Suprapubic skin (tissue), 4 donors: ENCODE measurements around the gene SPINT2. TPM values are rescaled to one million over a fixed set of nuclear protein-coding genes. Genes with fewer than 3 reads are reported as not detected.

ENCODE experiments used
- DNase-seq, 2 donors: peaks; one replicate each; pipeline ENCODE4 v3.0.0-alpha.2; 2019; ENCODE audit warnings: low spot score in 2 of 2
- H3K27ac ChIP-seq: fragments of 200-600 bp; sonication (generic); one replicate; pipeline ENCODE4 v1.5.1; 2019
- H3K27me3 ChIP-seq: fragments of 200-600 bp; sonication (generic); one replicate; pipeline ENCODE4 v1.5.1; 2019
- H3K36me3 ChIP-seq: fragments of 200-600 bp; sonication (generic); one replicate; pipeline ENCODE4 v1.5.1; 2019
- H3K4me1 ChIP-seq: fragments of 200-600 bp; sonication (generic); one replicate; pipeline ENCODE4 v1.5.1; 2019
- H3K4me3 ChIP-seq: fragments of 200-600 bp; sonication (generic); one replicate; pipeline ENCODE4 v1.5.1; 2019; ENCODE audit warnings: mild to moderate bottlenecking
- H3K9me3 ChIP-seq: fragments of 200-600 bp; sonication (generic); one replicate; pipeline ENCODE4 v1.5.1; 2019
- CTCF ChIP-seq, 2 donors: fragments of 200-600 bp in 1 of 2; fragments of 450-650 bp in 1 of 2; sonication (generic) in 1 of 2; IDR thresholded peaks; one replicate each; pipeline ENCODE4 v1.5.1; 2016 to 2019; ENCODE audit warnings: antibody characterized with exemption in 2 of 2, mild to moderate bottlenecking in 1 of 2, moderate library complexity in 1 of 2
- EP300 ChIP-seq: sonication (generic); formaldehyde crosslinking; IDR thresholded peaks from one replicate; pipeline ENCODE4 v1.6.1; 2017; ENCODE audit warnings: antibody characterized with exemption
- POLR2A ChIP-seq, 2 donors: fragments of 450-650 bp; IDR thresholded peaks; one replicate each; pipeline ENCODE4 v1.6.1; 2017; ENCODE audit warnings: antibody characterized with exemption in 2 of 2, mild to moderate bottlenecking in 2 of 2, moderate library complexity in 2 of 2
- POLR2AphosphoS5 ChIP-seq, 3 donors: sonication (generic); formaldehyde crosslinking; IDR thresholded peaks; one replicate each; pipeline ENCODE4 v1.6.1; 2017; ENCODE audit warnings: antibody characterized with exemption in 3 of 3
- WGBS: methylation state at CpG from one replicate; pipeline ENCODE4 v1.1.5; 2018; 5-methylcytosine and 5-hydroxymethylcytosine counted together
- total RNA-seq, 4 donors: library from RNA; depleted of rRNA; stranded (reverse); fragments of >200 nt; gene quantifications; one replicate each; pipeline ENCODE4 v1.1.0, GENCODE V29; 2016

The SPINT2 gene
- total RNA-seq, 4 donors from 2014 or later: 359 to 639 (median 494) TPM

- Histone ChIP-seq H3K27ac (peak overlapping the region; percentile 83), H3K9me3 (no peaks in the 10 kb centered on the region), H3K36me3 (no peaks in the 10 kb centered on the region), H3K4me3 (no peak overlapping the region), H3K4me1 (peaks cover 72% of the 10 kb centered on the region), H3K27me3 (no peaks in the 10 kb centered on the region)
- no peak for DNase-seq
- 44% methylated on average over 2 of the region's 2 CpGs for WGBS
- no peak for TF ChIP-seq EP300
- no peak for TF ChIP-seq POLR2A (IDR thresholded peaks at IDR 0.05)
- TF ChIP-seq POLR2AphosphoS5 (IDR thresholded peaks at IDR 0.05): no peak
- no peak for TF ChIP-seq CTCF (IDR thresholded peaks at IDR 0.05)
Measured at GRCh38 chr19:38278751-38279150, 14.4 kb downstream of the SPINT2 start.

DNA sequence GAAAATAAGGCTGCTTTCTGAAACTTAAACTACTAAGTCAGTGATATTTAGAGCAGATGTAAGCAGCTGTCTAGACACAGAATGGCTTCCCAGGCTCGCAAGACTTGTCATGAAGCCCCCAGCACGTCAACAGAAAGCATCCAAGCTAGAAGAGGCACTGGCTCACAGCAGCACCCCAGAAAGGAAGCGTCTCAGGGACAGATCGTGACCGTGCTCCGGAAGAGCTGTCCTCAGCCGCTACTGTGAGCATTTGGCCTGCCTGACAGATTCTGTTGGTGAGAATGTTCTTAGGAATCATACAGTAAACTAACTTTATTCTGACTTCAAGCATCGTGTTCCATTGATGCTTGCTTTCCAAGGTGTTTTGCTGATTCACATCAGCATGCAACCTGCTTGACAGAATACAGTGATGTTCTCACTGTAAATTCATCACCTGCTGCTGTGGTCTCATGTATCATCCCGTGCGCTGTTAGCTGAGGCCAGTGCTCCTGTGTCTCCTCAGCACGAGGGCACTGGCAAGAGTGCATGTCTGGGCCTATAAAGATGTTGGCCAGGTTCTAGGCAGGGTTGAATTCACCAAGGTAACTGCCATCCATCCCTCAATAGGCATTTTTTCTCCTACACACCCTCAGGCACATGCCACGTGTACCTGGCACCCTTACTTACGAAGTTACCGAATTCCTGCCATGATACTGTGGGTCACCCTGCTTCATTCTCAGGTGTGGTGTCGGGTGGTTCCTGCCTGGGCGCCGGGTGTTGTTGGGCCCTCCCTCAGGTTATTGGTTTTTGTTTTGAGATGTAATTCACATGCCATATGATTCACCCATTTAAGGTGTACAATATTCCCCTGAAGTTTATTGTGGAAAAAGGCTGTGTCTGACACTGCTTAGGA, 15.9 kb downstream of the SPINT2 start:
- peak overlapping the region; percentile 64 for H3K27ac ChIP-seq
- DNase-seq: no peak
- H3K27me3 ChIP-seq: no peaks in the 10 kb centered on the region
- no peak overlapping the region for H3K4me3 ChIP-seq
- WGBS: 66% methylated on average over 16 of the region's 17 CpGs
- peaks cover 3% of the 10 kb centered on the region for H3K36me3 ChIP-seq
- peaks cover 59% of the 10 kb centered on the region for H3K4me1 ChIP-seq
- no peak for TF ChIP-seq POLR2A (IDR thresholded peaks at IDR 0.05)
- no peak for TF ChIP-seq POLR2AphosphoS5 (IDR thresholded peaks at IDR 0.05)
- no peak for TF ChIP-seq CTCF (IDR thresholded peaks at IDR 0.05)
- no peak for TF ChIP-seq EP300
- H3K9me3 ChIP-seq: no peaks in the 10 kb centered on the region

DNA sequence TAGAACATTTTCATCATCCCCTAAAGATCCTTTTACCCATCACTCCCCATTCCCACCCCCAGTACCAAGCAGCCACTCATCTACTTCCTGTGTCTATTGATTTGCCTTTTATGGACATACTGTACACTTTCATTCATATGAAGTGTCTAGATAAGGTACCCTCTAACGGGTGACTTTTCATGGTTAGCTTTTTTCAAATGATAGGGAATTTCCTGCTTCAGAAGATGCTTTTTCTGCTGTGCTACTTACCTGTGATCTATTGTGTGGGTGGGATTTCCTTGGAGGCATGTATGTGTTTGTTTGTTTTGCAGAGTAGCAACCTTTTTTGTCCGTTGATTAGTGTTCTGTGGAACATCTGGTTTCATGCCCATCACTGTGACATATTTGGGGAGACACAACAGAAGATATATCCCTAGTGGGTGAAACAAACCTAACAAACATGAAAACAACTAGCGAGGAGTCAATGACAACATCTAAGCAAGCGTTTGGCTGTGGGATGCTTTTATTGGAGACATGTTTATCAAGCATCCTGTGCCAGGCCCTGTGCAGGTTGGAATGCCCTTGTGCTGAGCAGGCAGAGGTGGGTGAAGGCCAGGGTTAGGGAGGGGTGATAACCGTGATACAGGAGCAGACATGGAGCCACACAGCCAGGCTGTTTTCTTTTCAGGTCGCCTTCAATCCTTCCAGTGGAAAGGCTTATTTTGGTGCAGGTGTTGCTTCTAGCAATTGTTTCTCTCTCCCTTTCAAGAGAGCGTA, 17.6 kb downstream of the SPINT2 start:
- 64% methylated on average over 7 of the region's 7 CpGs for WGBS
- Histone ChIP-seq H3K36me3 (peaks cover 8% of the 10 kb centered on the region), H3K9me3 (no peaks in the 10 kb centered on the region), H3K4me1 (peaks cover 62% of the 10 kb centered on the region), H3K4me3 (no peak overlapping the region), H3K27ac (peak overlapping the region; percentile 32), H3K27me3 (no peaks in the 10 kb centered on the region)
- DNase-seq: no peak
- TF ChIP-seq EP300 (no peak), POLR2AphosphoS5 (IDR thresholded peaks at IDR 0.05) (no peak), CTCF (IDR thresholded peaks at IDR 0.05) (no peak), POLR2A (IDR thresholded peaks at IDR 0.05) (no peak)

DNA sequence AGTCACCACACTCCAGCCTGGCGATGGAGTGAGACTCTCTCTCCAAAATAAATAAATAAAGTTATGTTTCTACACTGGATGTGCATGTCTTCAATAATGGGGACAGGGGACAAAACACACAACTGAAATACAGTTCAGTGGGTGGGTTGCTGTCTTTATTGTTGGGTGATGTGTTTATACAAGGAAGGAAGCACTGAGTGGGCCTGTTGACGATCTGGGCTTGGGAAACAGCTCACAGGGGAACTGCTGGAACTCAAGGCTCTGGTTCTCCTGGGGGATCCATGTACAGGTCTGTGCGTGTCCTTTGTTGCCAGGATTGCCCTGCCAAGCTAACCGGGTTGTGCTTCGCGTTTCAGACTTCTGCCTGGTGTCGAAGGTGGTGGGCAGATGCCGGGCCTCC, 18.9 kb downstream of the SPINT2 start:
- H3K4me1 ChIP-seq: peaks cover 49% of the 10 kb centered on the region
- H3K4me3 ChIP-seq: no peak overlapping the region
- peaks cover 15% of the 10 kb centered on the region for H3K36me3 ChIP-seq
- peak overlapping the region; percentile 54 for H3K27ac ChIP-seq
- H3K27me3 ChIP-seq: no peaks in the 10 kb centered on the region
- no peaks in the 10 kb centered on the region for H3K9me3 ChIP-seq
- WGBS: 59% methylated on average over 8 of the region's 8 CpGs
- TF ChIP-seq CTCF (IDR thresholded peaks at IDR 0.05) (no peak), POLR2AphosphoS5 (IDR thresholded peaks at IDR 0.05) (no peak)
- DNase-seq: no peak

- Histone ChIP-seq H3K36me3 (peaks cover 22% of the 10 kb centered on the region), H3K27me3 (no peaks in the 10 kb centered on the region), H3K9me3 (no peaks in the 10 kb centered on the region), H3K4me3 (no peak overlapping the region), H3K4me1 (peaks cover 41% of the 10 kb centered on the region), H3K27ac (no peak overlapping the region)
- DNase-seq: no peak
- TF ChIP-seq POLR2A (IDR thresholded peaks at IDR 0.05): no peak
- TF ChIP-seq EP300: no peak
- no peak for TF ChIP-seq POLR2AphosphoS5 (IDR thresholded peaks at IDR 0.05)
- TF ChIP-seq CTCF (IDR thresholded peaks at IDR 0.05): no peak
- 74% methylated on average over 7 of the region's 7 CpGs for WGBS
Measured at GRCh38 chr19:38284422-38284821, 20.0 kb downstream of the SPINT2 start.
